Measurements from ENCODE around the gene AHCYL1.

AHCYL1 gene

DNA sequence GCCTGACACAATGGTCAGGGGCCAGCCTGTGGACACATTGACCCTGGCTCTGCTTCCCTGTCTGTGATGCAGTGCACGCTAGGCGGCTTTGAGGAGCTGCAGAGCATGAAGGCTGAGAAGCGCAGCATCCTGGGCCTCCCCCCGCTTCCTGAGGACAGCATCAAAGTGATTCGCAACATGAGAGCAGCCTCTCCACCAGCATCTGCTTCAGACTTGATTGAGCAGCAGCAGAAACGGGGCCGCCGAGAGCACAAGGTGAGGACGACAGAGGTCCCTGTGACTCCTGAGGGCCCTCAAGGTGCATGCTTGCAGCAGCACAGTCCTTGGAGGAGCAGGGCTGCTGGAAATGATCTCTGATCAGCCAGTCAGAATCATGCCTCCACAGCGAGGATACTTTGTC, 58.5 kb downstream of the AHCYL1 start:
- DNase-seq: no peak

DNA sequence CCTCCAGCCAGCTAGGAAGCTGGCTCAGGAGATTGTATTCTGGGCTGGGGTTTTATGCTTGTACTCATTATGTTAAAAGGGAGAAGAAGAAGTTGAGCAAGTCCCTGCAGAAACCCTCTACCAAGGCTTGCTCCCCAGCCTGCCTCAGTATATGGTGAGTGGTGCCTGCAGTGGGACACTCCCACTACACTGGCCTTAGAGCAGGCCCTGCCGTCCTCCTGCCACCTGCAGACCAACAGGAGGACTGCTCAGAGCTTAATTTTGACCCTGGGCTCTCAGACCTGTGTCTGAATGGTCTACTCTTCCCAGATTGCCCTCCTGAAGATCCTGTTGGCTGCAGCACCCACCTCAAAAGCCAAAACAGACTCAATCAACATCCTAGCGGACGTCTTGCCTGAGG, 62.9 kb downstream of the AHCYL1 start:
- DNase-seq: no peak

DNA sequence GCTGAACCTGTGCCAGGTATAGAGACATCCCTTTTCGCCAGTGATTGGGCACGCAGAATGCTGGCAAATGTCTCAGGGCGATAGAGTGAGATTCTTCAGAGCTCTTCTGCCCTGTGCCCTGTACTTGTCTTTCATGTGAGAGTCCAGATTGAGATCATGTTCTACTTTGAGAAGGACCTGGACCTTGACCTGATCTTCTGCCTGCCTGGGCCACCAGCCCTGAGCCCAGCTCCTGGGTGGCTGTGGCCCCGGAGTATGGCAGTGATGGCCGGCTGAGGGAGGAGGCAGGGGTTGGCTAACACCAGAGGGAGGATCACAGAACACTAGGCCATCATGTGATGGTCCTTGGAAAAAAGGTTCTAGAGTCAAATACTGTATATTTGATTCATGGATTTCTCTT, 63.7 kb downstream of the AHCYL1 start:
- DNase-seq: no peak

DNA sequence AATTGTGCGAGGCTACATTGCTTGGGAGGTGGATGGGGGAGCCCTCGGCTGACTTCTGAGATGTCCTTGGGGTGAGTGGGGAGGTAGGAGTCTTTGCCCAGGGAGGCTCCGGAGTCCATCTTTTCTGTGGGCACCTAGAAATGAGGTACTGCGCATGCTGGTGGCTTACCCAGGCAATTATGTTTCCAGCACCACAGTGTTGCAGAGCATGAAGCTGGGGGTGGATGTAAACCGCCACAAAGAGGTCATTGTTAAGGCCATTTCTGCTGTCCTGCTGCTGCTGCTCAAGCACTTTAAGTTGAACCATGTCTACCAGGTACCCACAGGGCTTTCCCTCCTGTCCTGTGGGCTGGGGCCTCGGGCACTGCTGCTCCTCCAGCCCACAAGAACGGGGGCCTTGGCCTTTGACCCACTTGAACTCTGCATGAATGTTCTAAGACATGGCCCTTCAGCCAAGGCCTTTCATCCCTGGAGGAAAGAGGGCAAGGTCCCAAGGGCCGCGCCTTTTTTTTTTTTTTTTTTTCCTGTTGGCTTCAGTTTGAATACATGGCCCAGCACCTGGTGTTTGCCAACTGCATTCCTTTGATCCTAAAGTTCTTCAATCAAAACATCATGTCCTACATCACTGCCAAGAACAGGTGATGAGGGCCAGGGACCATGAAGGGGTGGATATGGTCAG, 64.5 kb downstream of the AHCYL1 start:
- DNase-seq: no peak

DNA sequence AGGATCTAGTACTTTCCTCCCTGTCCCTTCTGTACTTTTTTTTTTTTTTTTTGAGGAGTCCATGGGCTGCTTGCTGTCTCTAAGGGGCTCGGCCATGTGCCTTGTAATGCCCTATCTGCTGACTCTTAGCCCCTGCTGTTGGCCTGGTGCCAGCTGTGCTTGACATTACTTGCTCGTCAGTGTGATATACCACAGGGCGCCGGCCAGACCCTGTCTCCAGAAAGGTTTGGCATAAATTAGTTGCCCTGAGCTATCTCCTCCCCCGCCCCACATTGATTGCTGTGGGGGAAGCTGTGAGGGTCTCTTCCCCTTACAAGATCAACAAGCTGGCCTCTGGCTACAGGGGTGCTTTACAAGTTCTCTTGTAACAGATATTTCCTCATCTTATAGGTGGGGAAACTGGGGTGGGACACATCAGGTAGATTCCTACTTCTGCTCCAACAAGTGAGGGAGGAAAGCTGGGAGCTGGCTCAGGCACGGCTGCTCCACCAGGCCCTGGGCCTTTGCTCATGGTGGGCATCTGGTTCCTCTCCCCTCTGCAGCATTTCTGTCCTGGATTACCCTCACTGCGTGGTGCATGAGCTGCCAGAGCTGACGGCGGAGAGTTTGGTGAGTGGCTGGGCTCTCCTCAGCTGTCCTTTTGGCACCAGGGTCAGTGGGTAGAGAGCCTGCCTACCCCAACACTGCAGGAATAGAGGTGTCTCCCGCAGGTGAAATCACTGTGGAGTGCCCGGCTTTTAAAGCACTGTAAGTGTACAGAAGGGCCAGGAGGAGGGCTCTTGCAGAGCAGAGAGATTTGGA, 65.4 kb downstream of the AHCYL1 start:
- no peak for DNase-seq

DNA sequence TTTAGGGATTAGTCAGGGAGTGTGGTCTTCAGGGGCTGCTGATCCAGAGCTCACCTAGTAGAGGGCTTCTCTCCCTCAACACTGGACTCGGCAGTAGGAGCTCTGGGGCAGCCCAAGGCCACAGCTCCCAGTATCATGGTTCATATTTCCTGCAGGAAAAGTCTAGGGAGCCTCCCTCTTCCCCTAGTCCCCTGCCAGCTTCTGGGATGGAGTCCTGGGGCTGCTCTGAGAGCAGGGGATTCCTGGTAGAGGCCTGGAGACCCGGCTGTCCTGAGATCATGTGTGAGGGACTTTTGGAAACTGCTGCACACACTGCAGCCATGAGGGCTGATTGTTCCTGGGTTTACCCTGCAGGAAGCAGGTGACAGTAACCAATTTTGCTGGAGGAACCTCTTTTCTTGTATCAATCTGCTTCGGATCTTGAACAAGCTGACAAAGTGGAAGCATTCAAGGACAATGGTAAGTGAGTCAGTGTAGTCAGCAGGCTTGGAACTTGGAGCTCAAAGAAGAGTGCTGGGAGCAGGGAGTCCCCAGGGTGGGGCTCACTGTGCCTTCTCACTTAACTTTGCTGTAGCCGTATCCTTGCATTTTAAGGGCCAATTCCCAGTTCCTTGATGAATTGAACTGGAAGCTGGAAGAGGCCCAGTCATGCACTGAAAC, 66.2 kb downstream of the AHCYL1 start:
- DNase-seq: no peak

DNA sequence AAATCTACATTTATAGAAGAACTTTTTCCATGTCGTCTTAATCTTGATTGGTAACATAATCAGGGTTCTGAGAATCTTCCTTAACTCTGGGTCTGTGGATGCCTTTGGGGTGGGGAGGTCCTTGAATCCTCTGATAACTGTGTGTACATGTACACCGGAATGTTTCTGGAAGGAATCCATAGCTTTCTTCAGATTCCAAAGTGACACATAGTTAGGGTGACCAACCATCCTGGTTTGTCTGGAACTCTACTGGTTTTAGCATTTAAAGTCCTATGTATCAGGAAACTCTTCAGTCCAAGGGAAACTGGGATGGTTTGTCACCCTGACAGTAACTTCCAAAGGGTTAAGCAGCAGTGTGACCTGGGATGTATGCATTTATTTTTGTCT, 66.7 kb downstream of the AHCYL1 start:
- no peak for DNase-seq

DNA sequence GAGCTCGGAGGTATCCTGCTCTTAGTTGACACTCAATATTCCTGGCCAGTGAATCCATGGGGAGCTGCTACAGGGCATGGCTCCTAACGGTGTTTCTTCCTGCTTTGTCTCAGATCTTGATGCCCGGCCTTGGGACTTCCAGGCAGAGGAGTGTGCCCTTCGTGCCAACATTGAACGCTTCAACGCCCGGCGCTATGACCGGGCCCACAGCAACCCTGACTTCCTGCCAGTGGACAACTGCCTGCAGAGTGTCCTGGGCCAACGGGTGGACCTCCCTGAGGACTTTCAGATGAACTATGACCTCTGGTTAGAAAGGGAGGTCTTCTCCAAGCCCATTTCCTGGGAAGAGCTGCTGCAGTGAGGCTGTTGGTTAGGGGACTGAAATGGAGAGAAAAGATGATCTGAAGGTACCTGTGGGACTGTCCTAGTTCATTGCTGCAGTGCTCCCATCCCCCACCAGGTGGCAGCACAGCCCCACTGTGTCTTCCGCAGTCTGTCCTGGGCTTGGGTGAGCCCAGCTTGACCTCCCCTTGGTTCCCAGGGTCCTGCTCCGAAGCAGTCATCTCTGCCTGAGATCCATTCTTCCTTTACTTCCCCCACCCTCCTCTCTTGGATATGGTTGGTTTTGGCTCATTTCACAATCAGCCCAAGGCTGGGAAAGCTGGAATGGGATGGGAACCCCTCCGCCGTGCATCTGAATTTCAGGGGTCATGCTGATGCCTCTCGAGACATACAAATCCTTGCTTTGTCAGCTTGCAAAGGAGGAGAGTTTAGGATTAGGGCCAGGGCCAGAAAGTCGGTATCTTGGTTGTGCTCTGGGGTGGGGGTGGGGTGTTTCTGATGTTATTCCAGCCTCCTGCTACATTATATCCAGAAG, 69.2 kb downstream of the AHCYL1 start:
- peak; percentile 47 to 75 for DNase-seq

DNA sequence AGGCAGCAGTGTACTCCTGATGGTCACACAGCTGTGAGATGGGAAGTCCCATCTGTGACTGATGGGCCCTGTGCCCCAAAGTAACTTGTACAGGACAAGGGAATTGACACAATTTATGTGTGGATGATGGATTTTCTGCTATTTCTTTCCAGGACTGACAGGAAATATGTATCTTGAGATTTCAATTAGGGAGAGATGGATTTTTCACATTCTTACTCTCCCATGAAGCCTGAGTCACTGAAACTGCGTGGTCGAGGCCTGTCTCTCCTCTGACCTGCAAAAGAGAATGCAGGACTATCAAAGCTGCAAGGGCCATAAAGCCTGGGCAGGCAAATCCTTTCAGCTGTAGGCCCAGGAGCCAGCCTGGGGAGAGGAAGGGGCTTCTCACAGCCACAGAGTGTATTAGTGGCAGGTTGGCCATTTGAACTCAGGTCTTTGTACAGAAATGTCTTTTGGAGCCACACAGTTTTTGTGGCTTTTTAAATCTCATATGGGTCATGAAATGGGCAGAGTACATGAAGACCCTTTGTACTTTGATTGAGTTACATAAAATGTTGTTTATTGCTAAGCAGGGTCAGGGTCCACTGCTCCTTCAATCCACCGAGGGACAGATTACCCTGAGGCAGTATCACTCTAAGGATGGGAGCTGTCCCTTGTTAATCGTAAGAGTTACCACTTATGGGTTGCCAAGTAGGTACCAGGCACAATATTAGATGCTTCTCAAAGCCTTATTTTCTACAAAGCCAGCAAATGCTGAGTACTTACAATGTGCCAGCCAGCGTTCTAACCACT, 71.1 kb downstream of the AHCYL1 start:
- no peak for DNase-seq

DNA sequence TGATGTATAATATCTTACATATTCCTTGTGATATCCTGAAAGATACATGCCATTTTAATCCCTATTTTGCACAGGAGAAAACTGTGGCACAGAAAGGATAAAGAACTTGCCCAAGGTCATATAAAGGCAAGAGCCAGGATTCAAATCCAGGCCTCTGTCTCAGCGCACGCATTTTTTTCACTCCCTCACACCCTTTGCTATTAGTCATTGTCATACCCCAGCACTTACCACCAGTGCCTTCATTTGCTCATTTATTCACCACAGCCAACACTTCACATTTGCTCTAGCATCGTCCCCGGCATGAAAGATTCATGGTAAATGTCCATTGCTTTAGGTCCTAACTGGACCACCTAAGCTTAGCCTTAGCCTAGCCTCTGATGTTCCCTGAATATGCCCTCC, 71.7 kb downstream of the AHCYL1 start:
- DNase-seq: no peak

DNA sequence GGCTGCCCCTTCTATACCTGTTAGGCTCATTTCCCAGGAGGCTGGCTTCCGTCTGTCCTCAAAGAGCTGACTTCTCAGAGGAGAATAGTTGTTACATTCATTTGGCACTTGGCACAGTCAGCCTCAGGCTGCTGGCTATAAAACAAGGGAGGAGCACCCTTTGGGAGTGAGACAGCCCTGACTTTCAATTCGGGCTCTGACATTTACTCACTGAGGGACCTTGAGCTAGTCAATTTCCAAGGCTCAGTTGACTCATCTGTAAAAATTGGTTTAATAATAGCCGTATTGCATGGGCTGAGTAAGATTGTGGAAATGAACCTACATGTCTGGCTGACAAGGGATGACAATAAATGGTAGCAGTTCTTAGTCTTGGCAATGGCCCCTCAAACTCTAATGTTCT, 72.2 kb downstream of the AHCYL1 start:
- no peak for DNase-seq

DNA sequence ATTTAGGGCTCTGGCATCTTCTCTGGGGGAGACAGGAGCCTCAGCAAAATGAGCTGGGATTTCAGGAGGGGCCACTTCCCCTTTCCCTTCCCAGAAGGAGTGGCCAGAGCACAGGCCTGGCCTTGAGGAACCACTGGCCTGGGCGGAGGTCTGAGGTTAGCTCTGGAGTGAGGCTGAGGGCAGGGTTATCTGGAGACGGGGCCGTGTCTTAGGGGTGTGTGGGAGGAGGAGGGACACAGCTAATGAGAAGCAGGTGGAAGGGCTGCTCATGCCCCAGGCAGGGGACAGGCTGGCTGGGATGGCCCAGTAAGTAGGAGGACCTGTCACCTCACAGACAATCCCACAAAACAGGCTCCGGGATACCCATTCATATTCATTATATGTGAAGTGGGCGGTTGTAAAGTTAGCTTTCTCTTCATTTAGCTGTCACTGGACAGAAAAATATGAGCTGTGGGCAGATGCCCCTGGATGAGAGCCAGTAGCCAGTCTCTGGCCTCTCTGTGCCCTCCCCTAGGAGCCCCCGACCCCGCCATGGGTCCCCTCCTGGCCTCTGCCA, 73.5 kb downstream of the AHCYL1 start:
- no peak for DNase-seq

DNA sequence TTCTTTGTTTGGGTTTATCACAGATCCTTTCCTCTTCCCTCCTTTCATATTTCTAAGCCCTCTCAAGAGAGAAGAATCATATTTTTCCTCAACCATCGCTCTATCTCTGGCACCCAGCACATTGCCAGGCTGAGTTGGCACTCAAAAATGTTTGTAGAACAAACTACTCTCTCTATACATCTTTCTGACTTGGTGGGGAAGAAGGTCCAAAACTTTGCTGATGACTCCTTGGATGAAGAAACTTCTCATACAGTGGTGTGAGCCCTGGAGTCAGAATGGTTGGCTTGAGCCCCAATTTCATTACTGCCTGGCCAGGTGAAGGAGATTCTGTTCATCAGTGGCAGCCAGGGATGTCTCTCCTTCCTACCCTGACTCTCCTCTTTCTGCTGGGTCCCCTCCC, 74.0 kb downstream of the AHCYL1 start:
- DNase-seq: no peak

DNA sequence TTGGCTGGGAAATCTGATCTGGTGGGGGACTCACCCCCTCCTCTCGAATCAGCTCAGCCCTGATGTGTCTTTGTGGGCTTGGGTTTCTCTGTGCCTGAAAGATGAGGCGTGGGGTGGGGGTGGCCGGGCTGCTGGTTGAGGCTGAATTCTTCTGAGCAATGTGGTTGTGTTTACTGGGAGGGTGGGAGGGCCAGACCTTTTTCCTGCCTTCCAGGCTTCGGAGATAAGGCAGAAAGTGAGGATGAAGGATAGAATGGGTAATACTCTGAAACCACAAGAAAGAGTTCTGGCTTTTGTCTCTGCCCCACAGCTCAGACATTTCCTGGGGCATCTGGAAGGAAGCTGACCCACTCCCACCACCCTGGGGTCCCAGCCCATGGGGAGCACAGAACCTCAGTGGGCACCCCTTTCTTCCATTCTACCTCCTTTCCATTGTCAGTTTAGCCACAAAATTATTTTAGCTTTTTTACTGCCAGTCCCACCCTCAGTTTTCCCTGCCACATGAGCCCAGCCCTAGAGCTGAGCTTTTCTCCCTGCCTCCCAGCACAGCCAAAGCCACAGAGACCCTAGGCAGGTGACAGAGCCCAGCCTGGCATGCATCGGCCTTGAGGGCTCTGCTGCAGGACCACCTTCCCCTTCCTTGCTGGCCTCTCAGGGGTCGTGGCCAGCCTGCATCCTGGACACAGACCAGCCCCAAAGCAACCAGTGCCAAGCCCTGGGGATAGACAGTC, 74.7 kb downstream of the AHCYL1 start:
- no peak for DNase-seq

DNA sequence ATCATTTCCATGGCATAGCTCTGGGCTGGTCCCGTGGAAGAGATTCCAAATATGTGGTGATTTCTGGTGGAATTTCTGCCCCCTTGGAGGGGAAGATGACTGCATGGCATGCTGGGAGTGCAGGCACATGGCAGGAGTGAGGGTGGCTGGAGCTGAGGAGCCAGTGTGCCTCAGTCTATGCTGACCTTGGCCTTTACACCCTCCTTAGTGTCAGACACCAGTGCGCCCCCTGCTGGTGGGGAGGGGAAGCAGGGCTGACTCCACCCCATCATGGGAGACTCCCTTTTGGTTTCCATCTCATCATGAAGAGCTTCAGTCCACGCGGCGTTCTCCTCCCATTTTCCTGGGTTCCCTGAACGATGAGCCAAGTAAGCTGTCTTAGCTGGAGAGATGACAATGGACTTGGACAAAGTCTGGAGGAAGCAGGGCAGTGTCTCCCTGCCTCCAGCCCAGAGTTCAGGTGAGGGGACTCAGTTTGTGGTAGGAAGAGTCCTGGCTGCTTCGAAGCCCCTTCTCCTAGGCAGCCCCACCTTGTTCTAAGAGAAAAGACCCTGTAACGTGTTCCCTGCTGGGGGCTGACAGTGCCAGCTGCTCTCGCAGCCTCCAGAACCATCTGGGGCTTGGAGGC, 75.6 kb downstream of the AHCYL1 start:
- peak; percentile 55 to 75 for DNase-seq

DNA sequence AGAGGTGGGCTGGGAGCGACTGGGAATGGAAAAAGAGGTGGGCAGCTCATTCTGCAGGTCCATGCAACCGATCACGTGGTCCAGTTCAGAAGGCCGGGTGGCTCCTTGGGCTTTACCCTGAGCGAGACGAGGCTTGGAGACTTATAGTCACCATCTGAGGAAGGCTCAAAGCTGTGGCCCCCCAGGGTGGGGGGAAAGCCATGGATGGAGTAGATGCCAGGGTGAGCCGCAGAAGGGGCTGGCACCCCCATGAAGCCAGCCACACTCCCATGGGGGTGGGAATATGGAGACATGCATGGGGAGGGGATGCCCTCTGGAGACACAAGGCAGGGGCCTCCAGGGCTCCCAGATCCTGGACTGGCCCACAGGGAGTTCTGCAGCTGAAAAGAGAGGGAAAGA, 76.1 kb downstream of the AHCYL1 start:
- DNase-seq: no peak

DNA sequence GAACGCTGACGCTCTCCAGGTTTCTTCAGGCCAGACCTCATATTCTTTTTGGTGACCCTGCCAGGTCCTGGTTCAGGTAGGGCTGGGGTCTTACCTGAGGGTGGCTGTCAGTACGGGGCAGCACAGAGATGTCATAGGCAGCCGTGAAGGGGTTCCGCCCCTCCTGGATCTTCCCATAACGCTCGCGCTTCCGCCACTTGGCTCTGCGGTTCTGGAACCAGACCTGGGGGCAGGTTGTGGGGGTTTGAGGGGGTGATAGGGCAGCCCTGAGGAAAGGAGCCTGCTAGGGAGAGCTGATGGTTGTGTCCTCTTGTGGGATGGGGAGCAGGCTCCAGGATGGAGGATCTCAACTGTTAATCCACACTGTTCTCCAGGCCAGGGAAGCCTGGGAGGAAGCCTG, 76.8 kb downstream of the AHCYL1 start:
- no peak for DNase-seq

DNA sequence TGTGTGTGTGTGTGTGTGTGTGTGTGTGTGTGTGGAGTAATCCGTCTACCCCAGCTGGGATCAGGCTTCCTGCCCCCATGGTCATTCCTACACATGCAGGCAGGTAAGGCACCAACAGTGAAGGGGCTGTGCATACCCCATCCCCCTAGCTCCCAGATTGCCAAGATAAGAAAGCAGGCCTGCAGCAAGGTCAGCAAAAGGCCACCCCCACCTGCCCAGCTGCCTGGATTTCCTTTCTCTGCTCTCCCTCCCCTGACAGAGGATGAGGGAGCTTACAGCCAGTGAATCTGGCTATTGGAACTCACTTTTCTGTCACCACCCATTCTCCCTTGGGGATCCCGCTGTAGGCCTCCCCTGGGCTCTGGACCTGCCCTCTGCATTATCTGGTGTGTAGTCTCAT, 78.0 kb downstream of the AHCYL1 start:
- no peak for DNase-seq

DNA sequence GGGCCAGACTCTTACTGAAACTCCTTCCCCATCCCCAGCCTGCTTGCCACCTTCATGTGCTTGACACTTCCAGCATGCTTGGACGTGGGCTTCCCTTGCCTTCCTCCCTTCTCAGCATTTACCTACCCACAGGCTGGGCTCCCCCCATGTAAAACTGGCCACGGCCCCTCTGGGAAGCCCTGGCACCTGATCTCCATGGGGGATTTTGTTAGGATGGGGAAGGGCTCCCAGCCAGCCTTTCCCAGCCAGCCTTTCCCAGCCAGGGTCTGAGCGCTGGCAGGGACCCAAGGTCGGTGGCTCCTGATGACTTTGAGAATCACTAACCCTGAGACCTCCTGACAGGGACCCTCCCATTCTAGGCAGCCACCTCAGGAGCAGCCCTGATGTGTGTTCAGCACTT, 79.2 kb downstream of the AHCYL1 start:
- no peak for DNase-seq

DNA sequence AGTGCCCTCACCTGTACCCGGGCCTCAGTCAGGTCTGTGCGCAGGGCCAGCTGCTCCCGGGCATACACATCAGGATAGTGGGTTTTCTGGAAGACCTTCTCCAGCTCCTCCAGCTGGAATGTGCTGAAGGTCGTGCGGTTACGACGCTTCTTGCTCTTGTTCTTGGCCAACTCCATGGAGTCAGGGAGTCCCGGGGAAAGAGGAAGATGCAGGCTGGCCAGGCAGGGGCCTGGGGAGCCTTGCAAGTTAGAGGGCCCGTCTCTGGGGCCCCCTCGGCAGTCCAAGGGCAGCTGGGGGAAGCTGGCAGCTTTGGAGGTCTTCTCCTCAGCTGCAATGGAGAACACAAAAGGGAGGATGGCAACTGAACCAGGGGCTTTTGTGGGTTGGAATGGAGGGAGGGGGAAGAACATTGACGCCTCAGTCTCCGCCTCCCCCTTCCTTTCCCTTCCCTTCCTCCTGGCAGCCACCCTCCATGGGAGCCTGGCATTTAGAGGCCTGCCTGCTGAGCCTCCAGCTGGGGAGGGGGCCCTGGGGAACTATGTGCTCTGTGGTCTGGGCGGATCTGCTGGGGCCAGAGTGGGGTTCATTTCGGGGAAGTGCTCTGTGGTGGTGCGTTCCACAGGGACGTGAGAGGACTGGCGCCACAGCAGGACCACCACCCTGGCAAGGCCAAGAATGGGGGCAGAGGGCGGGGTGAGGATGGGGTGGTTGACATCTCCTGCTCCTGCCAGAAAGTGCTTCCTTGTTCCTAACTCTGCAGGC, 80.2 kb downstream of the AHCYL1 start:
- DNase-seq: no peak
